CD4-positive, alpha-beta T cell treated with Interferon alpha-2 for 1 hour (primary cell): ENCODE data around the gene MBD4.
"Not testable (repeated sequence)": the region's sequence is repeated elsewhere in the genome, so short reads cannot be mapped to it uniquely, and the experiment has no call there.

Experiments used
- DNase-seq, 2 donors: peaks; one replicate each; pipeline ENCODE4 v3.0.0-alpha.2; 2020 to 2022

MBD4 gene

GRCh38 chr3:129428376-129429079 is 11.2 kb downstream of the MBD4 start, which contains the start of gene EFCAB12:
EFCAB12 (minus strand) TSS chr3:129428636; CDS start chr3:129428488, 148 bp downstream.
- peak; percentile 90 to 92 for DNase-seq

GRCh38 chr3:129428007-129428375 is 11.8 kb downstream of the MBD4 start:
- no peak for DNase-seq

- no peak for DNase-seq
These were observed 14.1 kb downstream of the MBD4 start for GRCh38 chr3:129425619-129426018.

DNA sequence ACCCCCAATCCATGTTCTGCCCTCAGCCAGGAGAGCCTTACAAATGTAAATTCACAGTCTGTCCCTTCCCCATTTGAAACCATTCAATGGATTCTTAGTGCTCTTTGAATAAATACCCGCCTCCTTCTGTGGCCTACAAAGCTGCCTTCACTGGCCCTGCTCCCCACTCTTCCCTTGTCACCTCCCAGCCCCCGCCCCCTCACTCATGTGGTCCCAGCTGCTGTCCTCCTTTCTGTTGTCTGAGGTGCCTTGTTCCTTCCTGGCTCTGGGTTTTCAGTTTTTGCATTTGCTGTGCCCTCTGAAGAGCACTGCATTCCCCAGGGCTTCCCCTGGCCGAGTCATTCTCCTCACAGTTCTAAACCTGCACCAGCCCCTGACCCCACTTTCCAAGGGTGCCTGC is 14.5 kb downstream of the MBD4 start:
- DNase-seq = no peak

GRCh38 chr3:129424185-129424841 is 15.4 kb downstream of the MBD4 start:
- DNase-seq = peak in 1 of 2 donors; percentile 42

DNA sequence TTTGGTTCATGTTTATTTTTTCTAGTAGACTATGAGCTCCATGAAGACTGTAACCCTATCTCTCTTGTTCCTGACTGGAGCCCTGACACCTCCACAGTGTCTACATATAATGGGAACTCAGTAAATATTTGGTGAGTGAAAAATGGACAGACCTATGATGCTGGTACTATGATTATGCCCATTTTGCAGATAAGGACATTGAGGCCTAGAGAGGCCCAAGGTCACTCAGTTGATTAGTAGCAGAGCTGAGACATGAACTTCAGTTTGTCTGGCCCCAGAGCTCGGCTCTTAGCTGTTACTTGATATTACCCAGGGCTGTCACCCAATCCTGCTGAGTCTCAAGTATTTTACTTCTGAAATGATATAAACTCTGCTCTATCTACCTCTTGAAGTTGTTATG is 16.9 kb downstream of the MBD4 start:
- no peak for DNase-seq

- no peak for DNase-seq
These were observed 17.6 kb downstream of the MBD4 start for GRCh38 chr3:129421988-129422745.

GRCh38 chr3:129421236-129421883 is 18.4 kb downstream of the MBD4 start:
- no peak for DNase-seq

GRCh38 chr3:129419476-129419875 is 20.3 kb downstream of the MBD4 start:
- no peak for DNase-seq

DNA sequence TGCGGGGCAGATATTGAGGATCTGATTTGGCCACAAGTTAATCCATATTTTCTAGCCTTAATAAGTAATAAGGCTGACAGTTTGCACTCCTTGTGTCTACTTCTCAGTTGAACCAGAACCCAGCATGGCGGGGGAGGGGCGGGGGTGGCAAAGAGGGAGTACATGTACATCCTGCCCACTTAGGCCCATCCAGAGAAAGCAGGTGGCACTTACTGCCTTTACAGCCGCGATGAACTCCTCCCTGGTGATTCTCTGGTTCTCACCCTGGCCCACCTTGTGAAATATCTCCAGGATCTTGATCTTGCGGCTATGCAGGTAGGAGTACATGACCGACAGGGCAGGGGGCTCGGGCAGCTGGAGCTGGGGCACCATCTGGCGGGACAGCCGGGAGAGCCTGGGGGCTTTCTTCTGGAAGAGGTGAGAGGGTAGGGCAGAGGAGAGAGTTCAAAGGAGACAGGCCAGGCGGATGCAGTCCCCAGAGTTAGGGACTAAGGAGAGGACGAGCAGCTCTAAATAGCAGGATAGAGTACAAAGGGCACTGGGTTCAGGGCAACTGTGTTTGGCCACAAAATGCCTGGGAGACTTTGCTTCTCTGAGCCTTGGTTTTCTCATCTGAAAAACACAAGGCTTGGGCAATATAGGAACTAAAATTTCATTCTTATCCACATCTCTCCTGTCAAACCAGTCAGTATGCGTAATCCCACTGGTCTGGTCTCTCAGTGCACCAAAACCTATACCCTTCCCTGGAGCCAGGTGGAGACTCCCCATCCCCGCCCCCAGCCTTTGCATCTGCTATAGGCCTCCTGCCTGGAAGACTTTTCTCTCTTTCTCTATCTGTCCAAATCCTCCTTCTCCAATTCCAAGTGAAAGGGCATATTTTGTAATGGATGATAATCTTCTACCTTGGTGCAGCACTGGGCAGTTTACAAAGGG is 21.4 kb downstream of the MBD4 start:
- no peak for DNase-seq

DNA sequence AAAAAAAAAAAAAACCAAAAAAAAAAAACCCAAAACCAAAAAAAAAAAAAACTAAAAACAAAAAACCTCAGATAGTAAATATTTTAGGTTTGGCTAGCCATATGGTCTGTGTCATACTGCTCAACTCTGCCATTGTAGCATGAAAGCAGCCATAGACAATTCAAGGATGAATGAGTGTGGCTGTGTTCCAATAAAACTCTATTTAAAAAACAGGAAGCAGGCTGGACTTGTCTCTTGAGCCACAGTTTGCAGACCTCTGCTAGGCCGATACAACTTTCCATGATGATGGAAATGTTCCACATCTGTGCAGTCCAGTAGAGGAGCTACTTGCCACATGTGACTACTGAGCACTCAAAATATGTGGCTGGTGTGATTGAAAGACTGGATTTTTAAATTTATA is 22.4 kb downstream of the MBD4 start:
- DNase-seq = no peak

DNA sequence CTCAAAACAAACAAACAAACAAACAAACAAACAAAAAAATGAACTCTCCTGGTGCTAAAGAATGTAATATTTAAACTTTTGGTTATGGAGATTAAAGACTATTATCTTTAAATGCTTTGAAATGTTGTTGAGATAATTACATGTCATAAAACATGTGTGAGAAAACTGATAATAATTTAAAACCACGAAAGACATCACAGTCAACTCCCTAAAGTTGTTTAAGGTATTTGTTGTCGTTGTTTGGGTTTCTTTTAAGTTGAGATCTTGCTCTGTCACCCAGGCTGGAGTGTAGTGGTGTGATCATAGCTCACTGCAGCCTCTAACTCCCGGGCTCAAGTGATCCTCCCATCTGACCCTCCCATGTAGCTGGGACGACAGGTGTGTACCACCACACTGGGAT is 23.3 kb downstream of the MBD4 start:
- DNase-seq = no peak

GRCh38 chr3:129415830-129416229 is 23.9 kb downstream of the MBD4 start:
- DNase-seq = no peak

DNA sequence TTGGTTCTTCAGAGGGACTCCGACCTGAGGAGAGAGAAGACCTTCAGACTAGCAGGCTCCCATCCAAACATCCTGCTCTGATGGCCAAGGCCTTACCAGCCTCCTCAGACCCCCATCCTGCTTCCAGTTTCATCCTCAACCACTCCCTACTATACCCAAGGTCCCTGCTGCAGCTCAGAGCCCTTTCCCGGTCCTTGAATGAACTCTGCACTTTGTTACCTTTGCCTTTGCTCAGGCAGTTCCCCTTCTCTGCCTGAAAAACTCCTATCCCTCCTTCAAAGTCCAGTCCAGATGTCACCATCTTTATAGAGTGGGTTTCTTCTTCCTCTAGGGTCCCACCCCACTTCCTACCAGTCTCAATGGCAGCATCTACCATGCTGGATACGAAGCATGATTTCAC is 24.4 kb downstream of the MBD4 start:
- DNase-seq = no peak

DNA sequence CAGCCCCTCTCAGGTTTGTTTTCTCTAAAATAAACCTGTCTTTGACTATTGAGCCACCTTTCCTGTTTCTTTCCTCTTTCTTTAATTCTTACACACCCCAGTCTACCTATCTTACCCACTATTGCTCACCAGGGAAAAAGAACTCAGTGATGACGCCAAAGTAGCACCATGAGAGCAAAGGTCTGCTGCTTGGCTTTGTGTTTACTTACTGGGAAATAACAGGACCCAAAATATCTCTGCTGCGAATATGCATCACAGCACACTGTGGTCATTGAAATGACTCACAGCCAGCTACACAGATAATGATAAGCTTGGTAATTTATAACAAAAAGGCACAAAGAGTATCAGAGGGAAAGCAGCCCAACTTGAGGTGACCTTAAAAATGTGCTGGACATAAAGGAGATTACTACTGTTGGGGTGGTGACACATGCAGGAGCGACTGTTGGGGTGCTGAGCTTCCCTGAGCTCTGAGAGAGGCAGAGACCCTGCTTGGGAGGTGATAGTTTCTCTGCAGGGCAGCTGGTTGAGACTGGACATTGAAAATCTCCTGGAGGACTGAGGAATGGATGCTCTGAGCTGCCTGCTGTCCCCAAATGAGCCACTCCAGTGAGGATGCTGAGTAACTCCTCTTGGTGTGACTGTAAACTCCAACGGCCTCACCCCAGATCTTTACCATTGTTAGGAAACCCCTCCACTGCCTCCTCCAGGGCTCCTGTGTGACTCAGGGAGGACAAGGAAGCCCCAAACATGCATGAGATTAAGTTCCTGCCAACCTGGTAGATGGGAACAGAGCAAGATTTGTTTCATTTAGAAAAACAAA is 25.9 kb downstream of the MBD4 start:
- no peak for DNase-seq

DNA sequence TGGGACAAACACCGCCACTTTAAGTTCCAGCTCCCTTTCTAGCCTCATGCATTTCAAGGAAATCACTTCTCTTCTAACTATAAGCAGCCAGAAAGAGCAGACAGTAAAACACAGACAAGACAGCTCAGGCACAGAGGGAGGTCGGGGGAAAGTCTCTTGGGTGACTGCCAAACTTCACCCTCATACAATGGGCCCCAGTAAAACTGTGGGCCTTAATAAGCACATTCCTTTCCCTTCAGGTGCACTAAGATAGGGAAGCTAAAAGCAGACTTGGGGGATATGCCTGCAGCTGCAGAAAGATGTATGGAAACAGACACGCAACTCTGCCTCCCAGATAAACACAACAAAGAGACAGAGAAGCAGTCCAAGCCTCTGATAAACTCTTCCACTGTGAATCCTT is 26.5 kb downstream of the MBD4 start:
- DNase-seq = not testable (repeated sequence)

DNA sequence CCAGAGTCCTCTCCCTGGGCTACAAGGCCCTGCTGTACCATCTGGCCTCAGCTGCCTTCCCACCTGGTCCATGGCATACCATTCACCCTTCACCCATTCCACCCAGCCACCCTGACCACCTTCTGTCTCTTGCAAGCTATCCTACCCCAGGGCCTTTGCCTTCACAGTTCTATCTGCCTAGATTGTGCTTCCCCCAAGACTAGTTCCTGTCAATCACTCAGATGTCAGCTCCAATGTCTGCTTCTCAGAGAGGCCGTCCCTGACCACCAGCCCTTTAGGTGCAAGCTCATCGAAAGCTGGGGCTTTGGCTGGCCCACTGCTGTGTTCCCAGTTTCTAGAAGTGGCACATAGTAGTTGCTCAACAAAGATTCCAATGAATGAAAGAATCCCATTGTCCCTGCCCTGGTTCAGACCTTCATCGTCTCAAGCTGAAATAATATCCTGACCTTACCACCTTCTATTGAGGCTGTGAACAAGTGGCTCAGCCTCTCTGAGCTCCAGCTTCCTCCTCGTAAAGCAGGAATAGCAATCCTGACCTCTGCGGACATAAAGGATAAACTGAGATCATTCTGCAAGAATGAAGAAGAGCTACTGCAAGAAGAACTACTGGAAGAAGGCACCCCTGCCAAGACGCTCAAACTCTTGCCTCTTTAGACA is 27.1 kb downstream of the MBD4 start:
- no peak for DNase-seq

GRCh38 chr3:129410971-129411370 is 28.8 kb downstream of the MBD4 start:
- no peak for DNase-seq

- DNase-seq = no peak
These were observed 30.2 kb downstream of the MBD4 start for GRCh38 chr3:129409541-129409940.

DNA sequence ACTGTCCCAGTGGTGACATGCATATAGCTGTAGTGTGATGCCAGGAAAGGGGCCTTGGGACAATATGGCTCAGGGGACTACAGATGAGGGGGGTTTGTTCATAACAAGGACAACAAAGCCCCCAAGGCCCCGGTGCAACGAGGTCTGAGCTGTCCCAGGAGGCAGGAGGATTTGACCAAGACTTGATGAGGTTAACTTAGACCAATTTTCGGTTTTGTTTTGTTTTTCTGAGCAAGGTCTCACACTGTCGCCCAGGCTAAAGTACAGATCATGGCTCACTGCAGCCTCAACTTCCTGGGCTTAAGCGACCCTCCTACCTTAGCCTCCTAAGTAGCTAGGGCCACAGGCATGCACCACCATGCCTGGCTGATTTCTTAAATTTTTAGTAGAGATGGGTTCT is 35.1 kb downstream of the MBD4 start:
- no peak for DNase-seq

DNA sequence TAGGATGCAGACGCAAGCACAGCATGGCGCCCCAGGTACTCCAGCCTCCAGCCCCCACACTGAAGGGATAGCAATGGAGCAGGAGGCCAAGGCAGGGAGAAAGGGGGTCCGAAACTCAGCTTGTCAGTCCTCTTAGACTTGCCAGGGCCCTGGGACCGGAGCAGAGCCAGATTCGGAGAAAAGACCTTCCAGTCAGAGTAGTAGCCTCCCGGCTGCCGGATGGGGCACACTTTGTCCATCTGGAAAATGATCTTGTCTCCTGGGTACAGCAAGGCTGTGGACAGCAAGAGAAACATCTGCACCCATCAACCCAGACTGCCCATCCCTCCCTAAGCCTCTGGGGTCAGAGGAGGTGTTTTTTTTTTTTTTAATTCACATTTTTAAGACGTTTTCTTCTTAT is 35.6 kb downstream of the MBD4 start:
- no peak for DNase-seq
